ENCODE data around the gene SETD4. TPM values are rescaled to one million over a fixed set of nuclear protein-coding genes. Genes with fewer than 3 reads are reported as not detected.

Gene SETD4
- total RNA-seq, 1 experiment from 2014 or later, result 24.3 TPM

DNA sequence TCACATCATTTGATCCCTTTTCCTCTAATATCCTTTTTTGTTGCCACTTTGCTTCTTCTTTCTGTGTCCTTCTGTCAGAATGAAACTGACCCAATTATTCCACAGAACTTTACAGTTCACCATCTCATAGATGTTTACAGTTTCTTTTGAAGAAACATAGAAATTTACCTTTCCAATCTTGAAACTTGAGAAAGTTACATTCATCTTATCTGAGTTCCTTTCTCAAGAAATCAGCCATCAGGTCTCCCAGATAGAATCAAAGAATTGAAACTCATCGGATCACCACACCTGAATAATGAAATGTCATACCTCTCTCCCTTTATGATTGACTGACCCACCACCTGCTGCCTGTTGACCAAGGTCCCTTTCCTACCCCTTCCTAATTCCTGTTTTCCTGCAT lies 33.2 kb upstream of the SETD4 start:
- H3K27ac Mint-ChIP-seq (ENCODE audit: unreplicated experiment), result no peak overlapping the region
- H3K36me3 ChIP-seq (ENCODE audit: control insufficient read depth, insufficient read depth, low read length), result no peaks in the 10 kb centered on the region
- no peaks in the 10 kb centered on the region for H3K27me3 Mint-ChIP-seq (ENCODE audit: insufficient read depth, unreplicated experiment)
- H3K4me1 Mint-ChIP-seq (ENCODE audit: low read depth, unreplicated experiment), result no peaks in the 10 kb centered on the region
- no TSS peak for BruUV-seq (replicated peaks)
- H3K9me3 ChIP-seq, result peaks cover 19% of the 10 kb centered on the region
- H3K27me3 ChIP-seq (replicated peaks; ENCODE audit: control insufficient read depth, insufficient read depth, low read length), result no peaks in the 10 kb centered on the region
- POLR2A ChIA-PET, result no interaction called here
- H3K4me3 ChIP-seq (ENCODE audit: low read depth, low read length), result no peak overlapping the region
- TF ChIP-seq, protein P1, sequence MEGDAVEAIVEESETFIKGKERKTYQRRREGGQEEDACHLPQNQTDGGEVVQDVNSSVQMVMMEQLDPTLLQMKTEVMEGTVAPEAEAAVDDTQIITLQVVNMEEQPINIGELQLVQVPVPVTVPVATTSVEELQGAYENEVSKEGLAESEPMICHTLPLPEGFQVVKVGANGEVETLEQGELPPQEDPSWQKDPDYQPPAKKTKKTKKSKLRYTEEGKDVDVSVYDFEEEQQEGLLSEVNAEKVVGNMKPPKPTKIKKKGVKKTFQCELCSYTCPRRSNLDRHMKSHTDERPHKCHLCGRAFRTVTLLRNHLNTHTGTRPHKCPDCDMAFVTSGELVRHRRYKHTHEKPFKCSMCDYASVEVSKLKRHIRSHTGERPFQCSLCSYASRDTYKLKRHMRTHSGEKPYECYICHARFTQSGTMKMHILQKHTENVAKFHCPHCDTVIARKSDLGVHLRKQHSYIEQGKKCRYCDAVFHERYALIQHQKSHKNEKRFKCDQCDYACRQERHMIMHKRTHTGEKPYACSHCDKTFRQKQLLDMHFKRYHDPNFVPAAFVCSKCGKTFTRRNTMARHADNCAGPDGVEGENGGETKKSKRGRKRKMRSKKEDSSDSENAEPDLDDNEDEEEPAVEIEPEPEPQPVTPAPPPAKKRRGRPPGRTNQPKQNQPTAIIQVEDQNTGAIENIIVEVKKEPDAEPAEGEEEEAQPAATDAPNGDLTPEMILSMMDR (IDR thresholded peaks at IDR 0.05; ENCODE audit: insufficient read depth in 1 of 2, low read depth in 1 of 2, low read length in 1 of 2, severe bottlenecking in 1 of 2, unreplicated experiment in 1 of 2), result no peak
- H3K4me1 ChIP-seq, result no peaks in the 10 kb centered on the region
- H3K36me3 Mint-ChIP-seq (ENCODE audit: insufficient read depth, unreplicated experiment), result no peaks in the 10 kb centered on the region
- H3K9me3 Mint-ChIP-seq (ENCODE audit: unreplicated experiment), result peaks cover 12% of the 10 kb centered on the region
- no peak for DNase-seq
- CTCF ChIA-PET, result no interaction called here
- intact Hi-C loops (cut with micrococcal nuclease; ENCODE audit: unreplicated experiment), result no loop called here
- H3K4me3 Mint-ChIP-seq (ENCODE audit: unreplicated experiment), result no peak overlapping the region

DNA sequence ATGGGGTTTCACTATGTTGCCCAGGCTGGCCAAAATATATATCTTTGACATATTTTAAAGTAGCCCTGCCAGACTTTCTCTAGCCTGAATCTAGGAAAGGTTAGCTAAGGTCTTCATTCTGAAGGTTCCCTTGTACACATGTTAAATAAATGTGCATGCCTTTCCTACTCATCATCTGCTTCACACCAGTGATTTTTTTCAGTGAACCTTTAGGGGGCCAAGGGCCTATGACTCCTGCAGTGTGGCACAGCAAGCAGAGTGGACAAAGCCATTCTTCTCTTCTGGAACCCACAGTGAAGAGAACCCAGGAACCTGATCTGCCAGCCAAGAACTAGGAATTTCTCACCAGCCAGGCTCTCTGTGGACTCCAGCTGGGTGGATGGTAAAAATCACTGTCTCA lies 32.4 kb upstream of the SETD4 start:
- no peaks in the 10 kb centered on the region for H3K4me1 Mint-ChIP-seq (ENCODE audit: low read depth, unreplicated experiment)
- no peaks in the 10 kb centered on the region for H3K36me3 Mint-ChIP-seq (ENCODE audit: insufficient read depth, unreplicated experiment)
- Histone ChIP-seq H3K9me3 (peaks cover 19% of the 10 kb centered on the region), H3K4me1 (no peaks in the 10 kb centered on the region), H3K27me3 (replicated peaks; ENCODE audit: control insufficient read depth, insufficient read depth, low read length) (no peaks in the 10 kb centered on the region), H3K4me3 (ENCODE audit: low read depth, low read length) (no peak overlapping the region), H3K36me3 (ENCODE audit: control insufficient read depth, insufficient read depth, low read length) (no peaks in the 10 kb centered on the region)
- no peak overlapping the region for H3K4me3 Mint-ChIP-seq (ENCODE audit: unreplicated experiment)
- CTCF ChIA-PET, result no interaction called here
- POLR2A ChIA-PET, result no interaction called here
- TF ChIP-seq, protein P1 (IDR thresholded peaks at IDR 0.05; ENCODE audit: insufficient read depth in 1 of 2, low read depth in 1 of 2, low read length in 1 of 2, severe bottlenecking in 1 of 2, unreplicated experiment in 1 of 2), result no peak
- DNase-seq, result no peak
- intact Hi-C loops (cut with micrococcal nuclease; ENCODE audit: unreplicated experiment), result no loop called here
- BruUV-seq (replicated peaks), result no TSS peak
- peaks cover 12% of the 10 kb centered on the region for H3K9me3 Mint-ChIP-seq (ENCODE audit: unreplicated experiment)
- no peaks in the 10 kb centered on the region for H3K27me3 Mint-ChIP-seq (ENCODE audit: insufficient read depth, unreplicated experiment)
- no peak overlapping the region for H3K27ac Mint-ChIP-seq (ENCODE audit: unreplicated experiment)

DNA sequence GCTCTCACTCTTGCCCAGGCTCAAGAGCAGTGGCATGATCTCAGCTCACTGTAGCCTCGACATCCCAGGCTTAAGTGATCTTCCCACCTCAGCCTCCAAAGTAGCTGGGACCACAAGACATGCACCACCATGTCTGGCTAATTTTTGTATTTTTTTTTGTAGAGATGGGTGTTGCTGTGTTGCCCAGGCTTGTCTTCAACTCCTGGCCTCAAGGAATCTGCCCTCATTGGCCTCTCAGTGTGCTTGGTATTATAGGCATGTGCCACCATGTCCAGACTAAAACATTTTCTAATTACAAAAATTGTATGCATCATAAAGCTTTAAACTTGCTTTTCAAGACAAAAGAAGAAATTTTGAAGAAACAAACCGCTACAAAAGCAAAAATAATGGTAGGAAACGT lies 29.6 kb upstream of the SETD4 start:
- H3K36me3 Mint-ChIP-seq (ENCODE audit: insufficient read depth, unreplicated experiment), result no peaks in the 10 kb centered on the region
- DNase-seq, result no peak
- BruUV-seq (replicated peaks), result no TSS peak
- CTCF ChIA-PET, result no interaction called here
- intact Hi-C loops (cut with micrococcal nuclease; ENCODE audit: unreplicated experiment), result no loop called here
- Histone ChIP-seq H3K9me3 (peaks cover 18% of the 10 kb centered on the region), H3K27me3 (replicated peaks; ENCODE audit: control insufficient read depth, insufficient read depth, low read length) (no peaks in the 10 kb centered on the region), H3K4me3 (ENCODE audit: low read depth, low read length) (no peak overlapping the region), H3K4me1 (no peaks in the 10 kb centered on the region), H3K36me3 (ENCODE audit: control insufficient read depth, insufficient read depth, low read length) (no peaks in the 10 kb centered on the region)
- no peak overlapping the region for H3K4me3 Mint-ChIP-seq (ENCODE audit: unreplicated experiment)
- POLR2A ChIA-PET, result no interaction called here
- TF ChIP-seq, protein P1 (IDR thresholded peaks at IDR 0.05; ENCODE audit: insufficient read depth in 1 of 2, low read depth in 1 of 2, low read length in 1 of 2, severe bottlenecking in 1 of 2, unreplicated experiment in 1 of 2), result no peak
- H3K27ac Mint-ChIP-seq (ENCODE audit: unreplicated experiment), result no peak overlapping the region
- H3K27me3 Mint-ChIP-seq (ENCODE audit: insufficient read depth, unreplicated experiment), result no peaks in the 10 kb centered on the region
- H3K4me1 Mint-ChIP-seq (ENCODE audit: low read depth, unreplicated experiment), result no peaks in the 10 kb centered on the region
- H3K9me3 Mint-ChIP-seq (ENCODE audit: unreplicated experiment), result peaks cover 12% of the 10 kb centered on the region

All from Caco-2 (cell line).